Mesendoderm (in vitro differentiated cells): ENCODE results near the gene FARP1.

Experiments used
- DNase-seq: peaks from one replicate; pipeline ENCODE4 v3.0.0; 2013
- H2AK5ac ChIP-seq: 2 replicates; pipeline ENCODE4 v1.6.1; 2013; ENCODE audit warnings: low read length, inconsistent platforms
- H2BK120ac ChIP-seq: 2 replicates; pipeline ENCODE4 v1.6.1; 2013; ENCODE audit warnings: low read depth, mild to moderate bottlenecking, low read length, moderate library complexity, mixed read lengths
- H2BK15ac ChIP-seq: replicated peaks from 2 replicates; pipeline ENCODE4 v1.6.1; 2013; ENCODE audit warnings: low read depth, mild to moderate bottlenecking, moderate library complexity
- H2BK5ac ChIP-seq: 2 replicates; pipeline ENCODE4 v1.6.1; 2013; ENCODE audit warnings: low read length, inconsistent platforms
- H3K18ac ChIP-seq: 2 replicates; pipeline ENCODE4 v1.6.1; 2013; ENCODE audit warnings: mild to moderate bottlenecking, low read length, mixed read lengths
- H3K23ac ChIP-seq: one replicate; pipeline ENCODE4 v1.6.1; 2013; ENCODE audit warnings: low read length
- H3K27ac ChIP-seq: 2 replicates; pipeline ENCODE4 v1.5.1; 2013; ENCODE audit warnings: low read depth, mild to moderate bottlenecking, inconsistent platforms, low read length, moderate library complexity
- H3K27me3 ChIP-seq: 2 replicates; pipeline ENCODE4 v1.6.1; 2013; ENCODE audit warnings: low read length, control low read depth, mild to moderate bottlenecking, inconsistent platforms; ENCODE audit not compliant: insufficient read depth, poor library complexity
- H3K36me3 ChIP-seq: 2 replicates; pipeline ENCODE4 v1.6.1; 2013; ENCODE audit warnings: low read length, inconsistent platforms; ENCODE audit not compliant: control insufficient read depth, insufficient read depth
- H3K4ac ChIP-seq: one replicate; pipeline ENCODE4 v1.6.1; 2013; ENCODE audit warnings: low read depth, mild to moderate bottlenecking, low read length, moderate library complexity
- H3K4me1 ChIP-seq: 2 replicates; pipeline ENCODE4 v1.6.1; 2013; ENCODE audit warnings: low read depth, low read length, inconsistent platforms; ENCODE audit not compliant: control insufficient read depth
- H3K4me2 ChIP-seq: 2 replicates; pipeline ENCODE4 v1.6.1; 2013; ENCODE audit warnings: low read length
- H3K4me3 ChIP-seq: 2 replicates; pipeline ENCODE4 v1.5.1; 2013; ENCODE audit warnings: mild to moderate bottlenecking, low read length
- H3K56ac ChIP-seq: one replicate; pipeline ENCODE4 v1.6.1; 2013; ENCODE audit warnings: low read length
- H3K79me1 ChIP-seq: 2 replicates; pipeline ENCODE4 v1.6.1; 2013; ENCODE audit warnings: low read length, inconsistent platforms
- H3K79me2 ChIP-seq: 2 replicates; pipeline ENCODE4 v1.6.1; 2013; ENCODE audit warnings: mild to moderate bottlenecking, low read length; ENCODE audit not compliant: control insufficient read depth, insufficient read depth
- H3K9ac ChIP-seq: 2 replicates; pipeline ENCODE4 v1.6.1; 2013; ENCODE audit warnings: low read length, inconsistent platforms
- H4K5ac ChIP-seq: one replicate; pipeline ENCODE4 v1.6.1; 2013; ENCODE audit warnings: low read length
- H4K8ac ChIP-seq: one replicate; pipeline ENCODE4 v1.6.1; 2013; ENCODE audit warnings: low read depth, mild to moderate bottlenecking, control low read depth, low read length, moderate library complexity
- WGBS: extraction: QIAGEN DNeasy Blood & Tissue Kit; methylation state at CpG from one replicate; pipeline ENCODE4 v1.1.7; 2013; ENCODE audit warnings: low lambda C conversion rate, missing lambda C conversion rate; ENCODE audit not compliant: insufficient coverage; ENCODE audit errors: extremely low coverage; 5-methylcytosine and 5-hydroxymethylcytosine counted together

The FARP1 gene

DNA sequence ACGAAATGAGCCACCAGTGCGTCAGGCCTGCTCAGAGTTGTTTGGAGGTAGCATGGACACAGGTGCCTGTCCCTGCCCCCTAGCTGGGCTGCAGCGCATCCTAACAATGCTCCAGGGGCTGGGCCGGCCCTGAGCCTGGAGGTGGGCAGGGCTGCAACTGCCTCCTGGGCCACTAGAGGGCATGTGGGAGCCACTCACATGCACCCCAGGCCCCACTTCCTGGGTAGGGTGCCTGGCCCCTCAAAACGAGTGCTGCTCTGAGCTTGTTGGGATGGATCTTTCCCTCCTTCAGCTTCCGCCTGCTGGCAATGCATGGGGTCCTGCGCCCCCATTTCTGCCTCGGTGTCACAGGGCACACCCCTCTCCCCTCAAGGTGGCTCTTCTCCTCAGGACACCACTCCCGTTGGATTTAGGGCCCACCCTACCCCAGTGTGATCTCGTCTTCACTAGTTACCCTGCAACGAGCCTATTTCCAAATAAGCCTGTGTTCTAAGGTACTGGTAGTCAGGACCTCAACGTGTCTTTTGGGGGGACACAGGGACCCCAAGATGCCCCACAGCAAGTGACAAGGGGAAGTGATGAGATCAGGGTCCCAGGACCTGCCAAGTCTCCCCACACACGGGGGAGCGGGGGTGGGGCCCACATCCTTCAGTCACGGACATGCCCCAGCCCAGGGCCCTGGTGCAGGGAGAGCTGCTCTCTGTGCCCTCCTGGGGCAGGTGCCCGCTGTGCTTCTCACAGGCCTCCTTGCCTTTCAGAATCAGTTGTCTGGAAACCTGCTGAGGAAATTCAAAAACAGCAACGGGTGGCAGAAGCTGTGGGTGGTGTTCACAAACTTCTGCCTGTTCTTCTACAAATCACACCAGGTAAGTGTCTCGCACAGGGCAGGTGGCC is 302.7 kb downstream of the FARP1 start:
- Histone ChIP-seq H3K79me2 (no peaks in the 10 kb centered on the region), H2BK15ac (no peak overlapping the region), H2BK120ac (no peak overlapping the region), H3K4me3 (no peak overlapping the region), H4K8ac (no peak overlapping the region), H3K9ac (no peak overlapping the region), H3K4me2 (no peak overlapping the region), H2BK5ac (no peak overlapping the region), H3K4me1 (no peaks in the 10 kb centered on the region), H3K27ac (no peak overlapping the region), H3K18ac (no peak overlapping the region), H3K79me1 (peaks cover 4% of the 10 kb centered on the region), H3K27me3 (no peaks in the 10 kb centered on the region), H4K5ac (no peak overlapping the region), H2AK5ac (no peak overlapping the region), H3K4ac (no peak overlapping the region), H3K23ac (no peak overlapping the region), H3K36me3 (peaks cover 4% of the 10 kb centered on the region), H3K56ac (no peak overlapping the region)
- WGBS = no CpG with 5 or more reads among the region's 18 CpGs
- peak; percentile 81 for DNase-seq

DNA sequence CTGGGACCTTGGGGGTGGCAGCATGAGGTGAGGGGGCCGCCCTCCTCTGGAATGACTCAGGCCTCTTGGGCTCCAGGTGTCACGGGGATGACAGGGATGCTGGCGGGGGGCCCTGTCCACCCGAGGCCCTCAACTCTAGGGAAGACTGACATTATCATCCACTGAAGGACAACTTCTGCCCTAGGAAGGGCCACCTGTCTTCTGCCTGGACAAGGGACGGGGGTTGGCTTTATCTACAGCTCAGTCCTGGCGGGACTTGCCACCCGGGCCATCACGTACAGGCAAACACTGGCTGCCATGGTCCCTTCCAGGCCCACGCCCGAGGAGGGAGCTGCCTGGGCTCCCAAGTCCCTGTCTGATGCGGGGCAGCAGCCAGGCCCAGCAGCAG is 303.3 kb downstream of the FARP1 start:
- Histone ChIP-seq H3K36me3 (peaks cover 4% of the 10 kb centered on the region), H3K18ac (no peak overlapping the region)

DNA sequence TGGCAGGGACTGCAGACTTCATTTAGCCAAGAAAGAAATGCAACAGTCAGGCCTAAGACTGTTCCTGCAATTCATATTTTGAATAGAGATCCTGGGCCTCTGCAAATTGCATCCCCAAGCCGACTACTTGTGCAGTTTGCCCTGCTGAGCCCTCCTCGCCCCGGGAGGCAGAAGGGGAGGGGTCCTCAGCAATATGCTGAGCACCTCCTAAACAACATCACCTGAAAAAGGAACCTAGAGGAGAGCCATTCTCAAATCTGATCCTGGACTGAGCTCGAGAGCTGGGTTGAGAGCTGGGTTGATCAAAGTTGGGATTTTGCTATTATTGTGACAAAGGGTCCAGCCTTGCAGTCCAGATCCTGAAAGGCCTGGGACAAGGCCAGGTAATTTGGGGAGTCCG is 304.2 kb downstream of the FARP1 start:
- Histone ChIP-seq H2BK5ac (no peak overlapping the region), H3K9ac (no peak overlapping the region), H3K79me2 (no peaks in the 10 kb centered on the region), H3K4me2 (no peak overlapping the region), H4K5ac (no peak overlapping the region), H3K27ac (no peak overlapping the region), H3K23ac (no peak overlapping the region), H2AK5ac (no peak overlapping the region), H3K4me3 (no peak overlapping the region), H3K56ac (no peak overlapping the region), H3K4ac (no peak overlapping the region), H3K4me1 (peaks cover 5% of the 10 kb centered on the region), H2BK120ac (no peak overlapping the region), H3K79me1 (peaks cover 6% of the 10 kb centered on the region), H3K18ac (no peak overlapping the region), H2BK15ac (no peak overlapping the region), H3K27me3 (no peaks in the 10 kb centered on the region), H3K36me3 (peaks cover 4% of the 10 kb centered on the region), H4K8ac (no peak overlapping the region)
- no CpG with 5 or more reads among the region's 5 CpGs for WGBS
- DNase-seq = no peak

More for the DNA sequence above, 303.3 kb downstream of the FARP1 start:
- no peak overlapping the region for H2BK15ac ChIP-seq
- H2BK120ac ChIP-seq = no peak overlapping the region
- no peak overlapping the region for H3K4ac ChIP-seq
- H2BK5ac ChIP-seq = no peak overlapping the region
- H3K9ac ChIP-seq = no peak overlapping the region
- no peak overlapping the region for H3K4me3 ChIP-seq
- H3K27me3 ChIP-seq = no peaks in the 10 kb centered on the region
- H3K23ac ChIP-seq = no peak overlapping the region
- H3K27ac ChIP-seq = no peak overlapping the region
- H3K79me2 ChIP-seq = no peaks in the 10 kb centered on the region
- no peak overlapping the region for H3K4me2 ChIP-seq
- no peak overlapping the region for H3K56ac ChIP-seq
- WGBS = no CpG with 5 or more reads among the region's 11 CpGs
- no peak overlapping the region for H4K8ac ChIP-seq
- H4K5ac ChIP-seq = no peak overlapping the region
- H3K79me1 ChIP-seq = peaks cover 4% of the 10 kb centered on the region
- H3K4me1 ChIP-seq = peaks cover 5% of the 10 kb centered on the region
- no peak overlapping the region for H2AK5ac ChIP-seq
- DNase-seq = no peak

DNA sequence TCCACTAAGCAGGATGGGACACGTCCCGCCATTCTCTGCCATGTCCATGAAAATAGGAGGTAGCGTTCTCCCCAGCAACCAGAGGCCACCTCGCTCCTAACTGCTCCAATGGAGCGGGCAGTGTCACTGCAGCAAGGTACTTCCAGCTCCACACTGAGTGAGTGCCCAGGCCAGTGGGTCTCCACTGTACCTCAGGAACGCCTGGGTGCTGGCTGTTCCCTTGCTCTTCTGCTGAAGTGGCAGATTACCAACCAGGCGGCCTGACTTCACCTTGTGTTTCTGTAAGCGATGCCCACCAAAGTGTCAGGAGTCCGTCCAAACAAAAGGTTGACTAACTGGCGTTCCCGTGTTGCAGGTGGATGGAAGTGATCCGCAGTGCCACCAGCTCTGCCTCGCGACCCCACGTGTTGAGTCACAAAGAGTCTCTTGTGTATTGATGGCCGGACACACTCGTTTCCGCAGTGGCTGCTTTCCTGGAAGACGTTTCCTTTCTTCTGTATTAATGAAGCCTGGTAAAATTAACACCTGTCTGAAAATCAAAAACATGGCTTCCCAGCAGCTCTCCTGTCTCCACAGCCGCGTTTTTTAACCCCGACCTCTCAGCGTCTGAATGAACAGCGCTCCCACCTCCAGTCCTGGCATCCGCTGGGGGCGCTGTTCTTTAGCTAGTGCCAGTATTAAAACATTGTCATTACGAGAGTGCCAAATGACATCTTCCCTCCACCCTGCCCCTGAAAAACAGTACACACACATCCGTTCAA is 305.2 kb downstream of the FARP1 start:
- H3K9ac ChIP-seq = no peak overlapping the region
- no peak overlapping the region for H3K4ac ChIP-seq
- H2BK5ac ChIP-seq = no peak overlapping the region
- H2BK120ac ChIP-seq = no peak overlapping the region
- no peaks in the 10 kb centered on the region for H3K79me2 ChIP-seq
- peaks cover 4% of the 10 kb centered on the region for H3K36me3 ChIP-seq
- DNase-seq = peak; percentile 77
- H4K8ac ChIP-seq = no peak overlapping the region
- no peak overlapping the region for H3K18ac ChIP-seq
- no peak overlapping the region for H2BK15ac ChIP-seq
- H2AK5ac ChIP-seq = no peak overlapping the region
- H3K4me3 ChIP-seq = no peak overlapping the region
- H3K56ac ChIP-seq = no peak overlapping the region
- H3K27ac ChIP-seq = no peak overlapping the region
- no peaks in the 10 kb centered on the region for H3K27me3 ChIP-seq
- H3K4me2 ChIP-seq = no peak overlapping the region
- WGBS = no CpG with 5 or more reads among the region's 28 CpGs
- H3K23ac ChIP-seq = no peak overlapping the region
- H3K79me1 ChIP-seq = peaks cover 6% of the 10 kb centered on the region
- no peak overlapping the region for H4K5ac ChIP-seq
- H3K4me1 ChIP-seq = peaks cover 5% of the 10 kb centered on the region

DNA sequence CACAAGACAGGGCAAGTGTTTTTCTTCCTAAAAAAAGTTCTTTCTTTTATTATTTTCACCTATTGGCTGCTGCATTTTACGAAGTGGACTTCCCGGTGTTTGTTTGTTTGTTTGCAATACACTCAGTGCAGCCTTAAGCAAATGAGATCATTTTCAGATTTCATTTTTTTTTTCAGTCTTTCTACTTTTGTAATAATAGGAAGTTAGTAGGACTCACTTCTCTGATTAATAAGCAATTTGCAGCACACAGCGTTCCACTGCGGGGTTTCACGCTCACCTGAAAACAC is 305.7 kb downstream of the FARP1 start:
- no peak overlapping the region for H3K4ac ChIP-seq
- no peak overlapping the region for H3K27ac ChIP-seq
- no peak overlapping the region for H3K4me2 ChIP-seq
- H3K18ac ChIP-seq = no peak overlapping the region
- no peaks in the 10 kb centered on the region for H3K79me2 ChIP-seq
- WGBS = no CpG with 5 or more reads among the region's 5 CpGs
- no peak overlapping the region for H2BK120ac ChIP-seq
- H2BK5ac ChIP-seq = no peak overlapping the region
- DNase-seq = no peak
- peaks cover 5% of the 10 kb centered on the region for H3K36me3 ChIP-seq
- no peak overlapping the region for H2BK15ac ChIP-seq
- H3K27me3 ChIP-seq = no peaks in the 10 kb centered on the region
- H3K9ac ChIP-seq = no peak overlapping the region
- H3K4me1 ChIP-seq = peaks cover 5% of the 10 kb centered on the region
- H3K23ac ChIP-seq = no peak overlapping the region
- no peak overlapping the region for H4K8ac ChIP-seq
- no peak overlapping the region for H3K4me3 ChIP-seq
- peaks cover 6% of the 10 kb centered on the region for H3K79me1 ChIP-seq
- no peak overlapping the region for H4K5ac ChIP-seq
- H2AK5ac ChIP-seq = no peak overlapping the region
- H3K56ac ChIP-seq = no peak overlapping the region
